Esophagus squamous epithelium (tissue), 4 donors: ENCODE results near the gene ADAMTS13.

Source experiments
- CTCF ChIP-seq, 6 experiments: fragments of 450-650 bp in 4 of 6; fragments of 200-600 bp in 2 of 6; sonication (generic) in 2 of 6; IDR thresholded peaks; one replicate each; pipeline ENCODE4 v1.5.1; 2016 to 2019; ENCODE audit warnings: antibody characterized with exemption in 6 of 6, mild to moderate bottlenecking in 4 of 6, moderate library complexity in 4 of 6
- POLR2A ChIP-seq, 4 donors: fragments of 450-650 bp; IDR thresholded peaks; one replicate each; pipeline ENCODE4 v1.6.1; 2017; ENCODE audit warnings: antibody characterized with exemption in 4 of 4, mild to moderate bottlenecking in 4 of 4, moderate library complexity in 3 of 4

GRCh38 chr9:133445293-133445969, 23.3 kb downstream of the ADAMTS13 start:
- TF ChIP-seq CTCF (IDR thresholded peaks at IDR 0.05) = no peak
- no peak for TF ChIP-seq POLR2A (IDR thresholded peaks at IDR 0.05)
